LHCN-M2 (cell line): Measurements from ENCODE around the gene CALR. TPM values are rescaled to one million over a fixed set of nuclear protein-coding genes. Genes with fewer than 3 reads are reported as not detected.
"Not testable (repeated sequence)": the region's sequence is repeated elsewhere in the genome, so short reads cannot be mapped to it uniquely, and the experiment has no call there.

Experiments
- DNase-seq: peaks from one replicate; pipeline ENCODE4 v3.0.0-alpha.2; 2012; ENCODE audit warnings: low read depth
- total RNA-seq: library from RNA; depleted of rRNA; stranded (reverse); fragments of >200 nt; gene quantifications from 2 replicates; pipeline ENCODE4 v1.2.3, GENCODE V29; 2014; rRNA removed

Gene CALR
- total RNA-seq, 1 experiment from 2014 or later = 1,263 TPM

DNA sequence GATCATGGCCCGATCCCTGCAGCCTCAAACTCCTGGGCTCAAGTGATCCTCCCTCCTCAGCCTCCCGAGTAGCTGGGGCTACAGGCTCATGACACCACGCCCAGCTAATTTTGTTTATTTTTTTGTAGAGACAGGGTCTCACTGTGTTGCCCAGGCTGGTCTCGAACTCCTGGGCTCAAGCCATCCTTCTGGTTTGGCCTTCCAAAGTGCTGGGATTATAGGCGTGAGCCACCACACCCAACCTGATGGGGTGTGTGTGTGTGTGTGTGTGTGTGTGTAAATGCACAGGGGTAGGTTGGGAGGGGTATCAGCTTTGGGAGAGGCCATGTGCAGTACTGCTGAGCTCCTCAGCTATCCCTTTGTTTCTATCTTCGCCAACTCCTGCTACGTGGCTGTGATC lies 37.7 kb downstream of the CALR start:
- DNase-seq = not testable (repeated sequence)

DNA sequence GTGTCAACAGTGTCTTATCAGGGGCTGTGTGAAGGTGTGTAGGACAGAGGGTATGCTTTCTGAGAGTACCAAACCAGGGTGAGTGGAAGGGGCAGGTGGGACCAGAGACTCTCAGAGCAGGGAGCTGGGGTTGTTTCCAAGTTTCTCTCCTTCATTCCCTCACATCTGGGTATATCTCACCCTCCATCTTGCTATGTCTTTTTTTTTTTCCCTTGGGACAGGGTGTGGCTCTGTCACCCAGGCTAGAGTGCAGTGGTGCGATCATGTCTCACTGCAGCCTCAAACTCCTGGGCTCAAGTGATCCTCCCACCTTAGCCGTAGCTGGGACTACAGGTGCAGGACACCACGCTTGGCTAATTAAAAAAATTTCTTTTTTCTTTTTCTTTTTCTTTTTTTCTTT lies 41.6 kb downstream of the CALR start:
- no peak for DNase-seq

DNA sequence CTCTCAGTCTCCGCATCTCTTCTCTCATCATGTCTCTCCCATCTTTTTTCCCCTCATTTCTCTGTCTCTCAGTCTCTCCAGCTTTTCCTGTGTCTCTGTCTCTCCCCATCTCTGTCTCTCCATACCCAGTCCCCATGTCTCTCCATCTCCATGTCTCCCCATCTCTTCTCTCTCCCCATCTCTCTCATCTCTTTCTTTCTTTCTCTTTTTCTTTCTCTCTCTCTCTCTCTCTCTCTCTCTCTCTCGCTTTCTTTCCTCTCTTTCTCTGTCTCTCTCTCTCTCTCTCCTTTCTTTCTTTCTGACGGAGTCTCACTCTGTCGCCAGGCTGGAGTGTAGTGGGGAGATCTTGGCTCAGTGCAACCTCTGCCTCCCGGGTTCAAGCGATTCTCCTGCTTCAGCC lies 44.2 kb downstream of the CALR start:
- no peak for DNase-seq

DNA sequence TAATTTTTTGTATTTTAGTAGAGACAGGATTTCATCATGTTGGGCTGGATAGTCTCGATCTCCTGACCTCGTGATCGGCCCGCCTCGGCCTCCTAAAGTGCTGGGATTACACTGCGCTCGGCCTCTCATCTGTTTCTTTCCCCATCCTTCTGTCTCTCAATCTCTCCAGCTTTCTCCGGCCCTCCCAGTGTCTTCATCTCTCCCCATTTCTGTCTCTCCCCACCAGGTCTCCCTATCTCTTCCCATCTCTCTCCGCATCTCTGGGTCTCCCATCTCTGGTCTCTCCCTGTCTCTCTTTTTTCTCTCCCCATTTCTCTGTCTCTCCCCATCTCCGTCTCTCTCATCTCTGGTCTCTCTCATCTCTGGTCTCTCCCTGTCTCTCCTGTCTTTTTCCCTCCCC lies 44.7 kb downstream of the CALR start:
- no peak for DNase-seq

DNA sequence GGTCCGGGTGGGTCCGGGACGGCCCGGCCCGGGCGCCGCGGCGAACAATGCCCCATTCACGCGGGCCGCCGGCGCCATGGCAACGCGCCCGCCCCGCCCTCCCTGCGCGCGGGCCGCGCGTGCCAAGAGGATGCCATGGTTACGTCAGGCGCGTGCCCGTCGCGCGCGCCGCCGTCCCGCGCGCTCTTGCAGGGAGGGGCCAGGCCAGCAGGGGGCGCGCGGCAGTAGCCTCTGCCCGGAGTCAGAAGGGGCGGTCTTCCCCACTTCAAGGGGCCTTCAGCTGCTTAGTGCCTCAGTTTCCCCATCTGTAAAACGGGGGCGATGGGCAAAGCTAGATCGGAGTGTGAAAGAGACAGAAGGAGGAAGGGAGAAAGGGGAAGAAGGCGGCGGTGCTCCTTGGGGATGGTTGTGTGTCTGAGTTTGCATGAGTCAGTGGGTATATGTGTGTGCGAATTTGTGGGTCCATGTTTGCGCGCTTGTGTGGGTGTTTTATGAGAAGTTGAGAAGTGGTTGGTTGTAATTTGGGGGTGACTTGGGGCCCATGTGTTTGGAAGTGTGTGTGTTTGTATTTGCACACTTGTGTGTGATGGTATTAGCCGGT lies 45.2 kb downstream of the CALR start:
- peak; percentile 70 for DNase-seq

DNA sequence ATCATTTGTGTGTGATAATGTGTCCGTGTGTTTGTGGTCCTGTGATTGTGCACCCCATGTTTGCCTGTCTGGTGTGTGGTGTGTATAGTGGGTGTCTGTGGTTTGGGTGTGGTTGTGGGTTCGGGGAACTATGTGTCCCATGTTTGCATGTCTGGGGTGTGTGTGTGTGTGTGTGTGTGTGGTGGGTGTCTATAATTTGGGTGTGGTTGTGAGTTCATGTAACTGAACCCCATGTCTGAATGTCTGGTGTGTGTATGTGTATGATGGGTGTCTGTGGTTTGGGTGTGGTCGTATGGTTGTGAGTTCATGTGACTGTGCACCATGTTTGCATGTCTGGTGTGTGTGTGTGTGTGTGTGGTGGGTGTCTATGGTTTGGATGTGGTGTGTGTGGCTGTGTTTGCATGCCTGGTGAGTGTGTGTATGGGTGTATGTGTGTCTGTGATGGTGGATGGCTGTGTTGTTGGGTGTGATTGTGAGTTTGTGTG lies 45.8 kb downstream of the CALR start:
- peak; percentile 23 for DNase-seq

DNA sequence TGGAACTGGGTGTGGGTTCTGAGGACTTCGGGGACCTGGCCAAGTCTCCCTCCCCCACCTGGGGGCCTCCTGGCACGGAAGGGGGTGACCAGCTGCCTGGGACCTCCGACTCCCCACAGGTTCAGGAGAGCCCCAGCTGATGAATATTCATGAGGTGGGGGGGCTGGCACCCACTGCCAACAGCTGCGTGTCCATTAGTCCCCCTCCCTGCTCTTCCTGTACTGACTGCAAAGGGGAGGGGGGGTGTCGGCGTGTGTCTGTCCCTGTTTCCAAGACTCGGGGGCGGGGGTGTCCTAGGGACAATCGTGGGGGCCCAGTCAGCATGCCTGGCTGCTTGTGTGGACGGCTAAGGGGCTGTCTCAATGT lies 46.3 kb downstream of the CALR start:
- DNase-seq = peak; percentile 20

DNA sequence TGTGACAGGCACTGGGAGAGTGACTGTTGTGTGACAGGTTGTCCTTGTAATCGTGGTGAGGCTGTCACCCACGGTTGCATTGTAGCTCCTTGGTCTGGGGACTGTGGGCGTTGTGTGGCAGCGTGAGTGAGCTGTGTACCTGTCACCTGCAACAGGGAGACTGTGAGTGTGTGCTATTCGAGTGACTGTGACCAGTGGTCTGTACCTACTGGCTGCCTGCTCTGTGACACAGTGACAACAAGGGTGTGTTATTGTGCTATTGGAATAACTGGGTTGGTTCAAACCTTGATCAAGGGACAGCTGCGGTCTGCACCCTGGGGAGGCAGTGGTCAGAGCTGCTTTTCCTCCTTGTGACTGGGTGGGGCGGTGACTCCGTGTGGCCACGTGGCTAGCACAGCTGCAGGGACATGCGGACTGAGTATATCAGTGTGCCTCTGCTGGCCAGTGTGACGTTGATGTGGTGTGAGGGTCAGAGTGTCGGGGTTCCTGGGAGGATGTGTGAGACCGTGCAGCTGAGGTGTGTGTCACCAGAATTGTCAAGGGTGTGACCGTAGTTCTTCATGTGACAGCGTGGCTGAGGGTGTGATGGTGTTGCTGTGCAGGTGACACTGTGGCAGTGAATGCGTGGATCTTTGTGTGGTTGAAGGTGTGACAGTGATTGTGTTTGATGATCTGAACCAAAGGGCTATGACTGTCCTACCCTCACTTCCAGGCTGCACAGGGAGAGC lies 46.8 kb downstream of the CALR start:
- DNase-seq = peak; percentile 88

DNA sequence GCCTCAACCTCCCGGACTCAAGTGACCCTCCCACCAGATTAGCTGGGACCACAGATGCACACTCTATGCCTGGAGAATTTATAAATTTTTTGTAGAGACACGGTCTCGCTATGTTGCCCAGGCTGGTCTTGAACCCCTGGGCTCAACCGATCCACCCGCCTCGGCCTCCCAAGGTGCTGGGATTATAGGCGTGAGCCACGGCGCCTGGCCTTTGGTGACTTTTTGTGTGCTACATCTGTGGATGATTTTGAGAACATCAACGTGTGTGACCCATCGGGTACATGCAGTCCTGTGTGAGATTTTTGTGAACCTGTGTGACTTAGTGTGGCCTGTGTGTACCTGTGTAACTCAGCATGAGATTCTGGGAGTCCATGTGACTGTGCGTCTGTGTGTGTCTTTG lies 48.3 kb downstream of the CALR start:
- DNase-seq = no peak

DNA sequence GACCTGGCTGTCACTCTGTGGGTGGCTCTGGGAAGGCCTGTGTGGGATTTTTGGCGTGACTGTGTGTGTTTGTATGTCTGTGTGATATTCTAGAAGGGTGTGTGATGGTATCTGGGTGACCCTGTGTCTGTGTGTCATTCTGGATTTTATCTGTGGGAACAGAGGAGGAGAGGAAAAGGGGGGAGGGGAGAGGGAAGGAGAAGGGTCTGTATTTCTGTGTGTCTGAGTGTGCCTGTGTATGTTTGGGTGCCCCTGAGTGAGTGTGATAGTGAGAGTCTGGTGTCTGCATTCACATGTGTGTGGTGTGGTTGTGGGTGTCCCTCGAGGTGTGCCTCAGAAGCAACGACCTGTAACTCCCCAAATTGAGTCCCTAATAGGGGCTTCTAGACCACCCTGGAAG lies 48.8 kb downstream of the CALR start:
- no peak for DNase-seq

DNA sequence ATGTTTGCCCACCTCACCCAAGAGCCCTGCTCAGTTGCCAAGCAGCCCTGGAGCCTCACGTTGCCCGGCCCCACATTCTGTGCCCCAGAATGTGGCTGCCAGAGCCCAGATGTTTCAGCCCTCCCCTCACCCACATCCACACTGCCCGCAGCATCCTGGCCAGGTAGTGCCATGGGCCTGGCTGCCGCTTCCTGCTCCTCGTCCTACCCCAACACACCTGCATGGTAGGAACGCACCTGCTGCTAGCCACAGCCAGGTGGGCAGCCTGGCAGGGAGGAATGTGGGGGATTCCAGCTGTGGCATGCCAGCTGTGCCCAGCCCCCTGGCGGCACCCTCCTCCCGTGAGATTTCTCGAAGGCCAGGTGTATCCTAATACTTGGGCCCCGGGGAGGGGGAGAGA lies 49.4 kb downstream of the CALR start:
- DNase-seq = no peak

DNA sequence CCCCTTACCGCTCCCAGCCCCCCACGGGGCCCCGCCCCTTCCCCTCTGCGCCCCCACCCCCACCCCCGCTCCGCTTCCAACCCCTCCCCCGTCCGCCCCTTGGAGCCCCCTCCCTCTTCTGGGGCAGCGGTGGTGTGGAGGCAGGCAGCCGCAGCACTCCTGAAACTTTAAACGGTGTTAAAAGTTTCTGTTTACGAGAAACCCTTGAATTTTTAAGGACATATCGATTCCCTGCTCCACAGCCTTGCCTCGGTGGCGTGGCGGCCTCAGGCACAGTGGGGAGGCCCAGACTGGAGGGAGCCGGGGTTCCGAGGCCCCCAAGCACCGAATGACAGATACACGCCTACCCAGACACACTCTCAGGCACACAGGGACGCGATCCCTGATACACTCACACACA lies 52.0 kb downstream of the CALR start:
- DNase-seq = no peak

DNA sequence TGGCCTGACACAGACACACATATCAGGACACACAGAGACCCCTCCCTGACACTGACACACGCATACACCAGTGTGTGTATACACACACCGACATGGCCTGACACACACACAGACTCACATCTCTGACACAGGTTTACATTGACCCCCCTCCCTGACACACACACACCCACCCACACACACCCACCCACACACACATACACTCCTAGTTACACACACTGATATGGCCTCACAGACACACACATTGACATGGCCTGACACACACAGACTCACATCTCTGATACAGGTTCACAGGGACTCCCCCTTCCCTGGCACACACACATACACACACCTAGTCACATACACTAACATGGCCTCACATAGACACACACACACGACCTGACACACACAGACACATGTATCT lies 52.4 kb downstream of the CALR start:
- no peak for DNase-seq

DNA sequence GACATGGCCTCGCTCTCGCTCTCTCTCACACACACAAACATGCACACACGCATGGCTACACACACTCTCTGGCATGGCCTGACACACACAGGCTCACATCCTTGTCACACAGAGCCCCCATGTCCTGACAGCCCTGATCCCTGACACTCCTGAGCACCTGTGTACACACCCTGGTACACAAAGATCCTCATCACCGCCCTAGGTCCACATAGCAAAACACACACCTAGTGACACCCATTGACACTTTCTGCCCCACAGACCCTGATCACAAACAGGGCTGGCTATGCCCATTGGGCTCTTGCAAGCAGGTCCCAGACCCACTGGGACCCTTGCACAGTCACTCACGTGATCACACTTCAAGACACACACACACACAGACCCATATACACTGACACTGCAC lies 52.9 kb downstream of the CALR start:
- no peak for DNase-seq

DNA sequence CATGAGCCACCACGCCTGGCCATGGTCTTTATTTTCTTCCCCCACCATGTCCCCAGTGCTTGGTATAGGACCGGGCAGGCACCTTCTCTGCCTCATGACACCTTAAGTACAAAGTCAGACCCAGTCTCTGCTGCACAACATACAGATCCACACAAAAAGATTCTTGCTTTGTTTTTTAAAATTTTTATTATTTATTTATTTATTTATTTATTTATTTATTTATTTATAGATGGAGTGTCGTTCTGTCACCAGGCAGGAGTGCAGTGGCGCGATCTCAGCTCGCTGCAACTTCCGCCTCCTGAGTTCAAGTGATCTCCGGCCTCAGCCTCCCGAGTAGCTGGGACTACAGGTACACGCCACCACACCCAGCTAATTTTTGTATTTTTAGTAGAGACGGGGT lies 54.3 kb downstream of the CALR start:
- no peak for DNase-seq

DNA sequence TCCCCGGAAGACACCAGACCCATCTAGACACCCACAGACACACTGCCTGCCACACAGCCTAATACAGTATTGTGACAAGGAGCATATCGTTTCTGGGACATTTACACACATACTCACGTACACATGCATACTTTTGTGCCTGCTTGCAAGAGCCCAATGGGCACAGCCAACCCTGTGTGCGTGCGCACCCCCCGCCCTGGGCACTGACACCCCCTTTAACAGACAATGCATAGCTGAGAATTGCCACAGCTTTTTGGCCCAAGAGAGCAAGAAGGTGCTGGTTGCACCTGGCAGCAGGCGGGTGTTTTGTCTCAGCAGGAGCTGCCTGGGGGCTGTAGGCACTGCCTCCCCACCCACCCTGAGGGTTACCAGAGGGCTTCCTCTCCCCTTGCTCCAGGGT lies 55.2 kb downstream of the CALR start:
- no peak for DNase-seq

Other genes with a start within 250 kb of the CALR start
- gene FBXW9, start 242.0 kb upstream of the CALR start, total RNA-seq = 8.1 and 8.7 TPM in 2 replicates
- gene TNPO2, start 214.7 kb upstream of the CALR start, total RNA-seq = 41.0 and 56.0 TPM in 2 replicates
- 372 and 446 TPM in 2 replicates for gene TRIR, start 203.9 kb upstream of the CALR start, total RNA-seq
- 136 and 155 TPM in 2 replicates for gene GET3, start 201.1 kb upstream of the CALR start, total RNA-seq
- 0.45 and 0.98 TPM in 2 replicates for gene BEST2, start 186.8 kb upstream of the CALR start, total RNA-seq
- gene HOOK2, start 163.1 kb upstream of the CALR start, total RNA-seq = 15.2 and 20.3 TPM in 2 replicates
- gene JUNB, start 147.1 kb upstream of the CALR start, total RNA-seq = 76.8 and 91.4 TPM in 2 replicates
- 101 and 124 TPM in 2 replicates for gene PRDX2, start 136.8 kb upstream of the CALR start, total RNA-seq
- gene THSD8, start 136.5 kb upstream of the CALR start, total RNA-seq = not detected in 2 replicates
- gene RNASEH2A, start 132.0 kb upstream of the CALR start, total RNA-seq = 56.2 and 59.5 TPM in 2 replicates
- not detected in 2 replicates for gene RTBDN, start 104.0 kb upstream of the CALR start, total RNA-seq
- gene MAST1, start 100.1 kb upstream of the CALR start, total RNA-seq = 0.13 TPM in 1 of 2 replicates, not detected in the other
- 17.2 and 18.9 TPM in 2 replicates for gene DNASE2, start 57.2 kb upstream of the CALR start, total RNA-seq
- not detected in 2 replicates for gene KLF1, start 51.4 kb upstream of the CALR start, total RNA-seq
- 24.6 and 31.9 TPM in 2 replicates for gene GCDH, start 47.4 kb upstream of the CALR start, total RNA-seq
- 0.17 TPM in 1 of 2 replicates, not detected in the other for gene SYCE2, start 19.3 kb upstream of the CALR start, total RNA-seq
- 64.0 and 77.4 TPM in 2 replicates for gene FARSA, start 4.9 kb upstream of the CALR start, total RNA-seq
- 158 and 176 TPM in 2 replicates for gene RAD23A, start 7.3 kb downstream of the CALR start, total RNA-seq
- 59.3 and 71.9 TPM in 2 replicates for gene GADD45GIP1, start 18.6 kb downstream of the CALR start, total RNA-seq
- gene DAND5, start 31.0 kb downstream of the CALR start, total RNA-seq = 0.06 TPM in 1 of 2 replicates, not detected in the other
- gene NFIX, start 56.9 kb downstream of the CALR start, total RNA-seq = 9.2 and 13.9 TPM in 2 replicates
- gene LYL1, start 164.2 kb downstream of the CALR start, total RNA-seq = not detected in 2 replicates
- 39.6 and 40.0 TPM in 2 replicates for gene TRMT1, start 178.1 kb downstream of the CALR start, total RNA-seq
- gene NACC1, start 179.7 kb downstream of the CALR start, total RNA-seq = 84.1 and 86.1 TPM in 2 replicates
- 76.4 and 78.6 TPM in 2 replicates for gene STX10, start 211.8 kb downstream of the CALR start, total RNA-seq
- gene IER2, start 211.8 kb downstream of the CALR start, total RNA-seq = 13.6 and 14.7 TPM in 2 replicates